Activated CD4-positive, alpha-beta T cell treated with anti-CD3 and anti-CD28 coated beads, Interleukin-2, amount 10 ng/mL, durations not matched to agents 7 days and 5 days (primary cell): ENCODE measurements around the gene EAF2. TPM values are rescaled to one million over a fixed set of nuclear protein-coding genes. Genes with fewer than 3 reads are reported as not detected.

Experiments used
- CTCF ChIA-PET: fragments of 350-600 bp; sonication (Branson Sonifier 250); formaldehyde crosslinking; loops from one replicate; lab custom pipeline; 2021; ENCODE audit warnings: antibody characterized with exemption; lab: Charles Lee
- POLR2A ChIA-PET: fragments of 350-600 bp; sonication (Branson Sonifier 250); formaldehyde crosslinking; loops from one replicate; lab custom pipeline; 2021; ENCODE audit warnings: antibody characterized with exemption; lab: Charles Lee
- DNase-seq: peaks from one replicate; pipeline ENCODE4 v3.0.0-alpha.2; 2020
- H3K27ac Mint-ChIP-seq: one replicate; pipeline ENCODE4 v1.8.0; 2021; ENCODE audit warnings: mild to moderate bottlenecking, moderate library complexity, mixed read lengths
- H3K27me3 Mint-ChIP-seq: one replicate; pipeline ENCODE4 v1.8.0; 2021; ENCODE audit warnings: mixed read lengths
- H3K36me3 Mint-ChIP-seq: one replicate; pipeline ENCODE4 v1.8.0; 2021; ENCODE audit warnings: low read depth, mixed read lengths
- H3K4me1 Mint-ChIP-seq: one replicate; pipeline ENCODE4 v1.8.0; 2021; ENCODE audit warnings: mixed read lengths
- H3K4me3 Mint-ChIP-seq: one replicate; pipeline ENCODE4 v1.8.0; 2021; ENCODE audit warnings: mild to moderate bottlenecking, moderate library complexity, mixed read lengths
- H3K9me3 Mint-ChIP-seq: one replicate; pipeline ENCODE4 v1.8.0; 2021; ENCODE audit warnings: mixed read lengths
- total RNA-seq, 2 experiments: library from RNA; stranded (reverse); gene quantifications; one replicate each; pipeline ENCODE4 v1.2.3, GENCODE V29; 2021

Gene EAF2
- total RNA-seq, 2 experiments from 2014 or later, result 9.4 to 11.7 TPM

DNA sequence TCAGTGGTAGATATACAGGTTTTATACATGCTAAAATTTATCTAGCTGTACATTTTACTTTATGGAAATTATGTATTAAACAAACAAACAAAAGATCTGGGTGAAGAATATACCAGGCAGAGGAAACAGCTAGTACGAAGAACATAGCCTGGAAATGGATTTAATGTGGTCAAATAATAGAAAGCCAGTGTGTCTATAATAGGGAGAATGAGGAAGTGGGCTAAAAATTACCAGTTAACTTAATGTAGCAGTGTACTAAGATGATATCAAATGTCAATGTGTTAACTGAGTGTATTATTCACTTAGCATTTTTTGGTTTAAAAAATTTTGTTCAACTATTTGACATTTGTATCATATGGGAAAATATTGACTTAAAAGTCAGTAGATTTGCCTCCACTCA lies 36.4 kb downstream of the EAF2 start:
- H3K36me3 Mint-ChIP-seq, result peaks cover 15% of the 10 kb centered on the region
- H3K4me3 Mint-ChIP-seq, result no peak overlapping the region
- CTCF ChIA-PET, result interaction anchor here (0.6 to 0.7 kb wide), 2 partner anchors 9 to 283 kb away, joined by 3 read pairs; no protein-coding TSS in a partner anchor
- no peak for DNase-seq
- no peak overlapping the region for H3K27ac Mint-ChIP-seq
- no peaks in the 10 kb centered on the region for H3K9me3 Mint-ChIP-seq
- POLR2A ChIA-PET, result no interaction called here
- H3K27me3 Mint-ChIP-seq, result no peaks in the 10 kb centered on the region
- H3K4me1 Mint-ChIP-seq, result no peaks in the 10 kb centered on the region

DNA sequence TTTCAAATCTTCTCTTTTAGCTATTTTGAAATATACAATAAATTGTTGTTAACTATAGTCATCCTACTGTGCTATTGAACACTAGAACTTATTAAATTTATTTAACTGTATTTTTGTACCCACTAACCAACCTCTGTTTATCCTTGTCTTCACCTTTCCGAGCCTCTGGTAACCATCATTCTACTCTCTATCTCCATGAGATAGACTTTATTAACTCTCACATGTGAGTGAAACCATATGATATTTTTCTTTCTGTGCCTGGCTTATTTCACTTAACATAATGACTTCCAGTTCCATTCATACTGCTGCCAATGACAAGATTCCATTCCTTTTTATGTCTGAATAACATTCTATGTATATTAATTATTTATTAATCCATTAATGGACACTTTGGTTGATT lies 43.4 kb downstream of the EAF2 start:
- DNase-seq, result no peak
- Mint-ChIP-seq H3K9me3 (no peaks in the 10 kb centered on the region), H3K36me3 (peaks cover 10% of the 10 kb centered on the region), H3K27ac (no peak overlapping the region), H3K4me1 (no peaks in the 10 kb centered on the region), H3K4me3 (no peak overlapping the region), H3K27me3 (no peaks in the 10 kb centered on the region)
- ChIA-PET POLR2A (no interaction called here), CTCF (no interaction called here)

- DNase-seq, result peak; percentile 8
- no peak overlapping the region for H3K4me3 Mint-ChIP-seq
- ChIA-PET POLR2A (no interaction called here), CTCF (interaction anchor here (0.8 to 1.2 kb wide), 2 partner anchors 129 to 181 kb away, joined by 3 to 4 read pairs; no protein-coding TSS in a partner anchor)
- peaks cover 2% of the 10 kb centered on the region for H3K36me3 Mint-ChIP-seq
- no peaks in the 10 kb centered on the region for H3K27me3 Mint-ChIP-seq
- no peaks in the 10 kb centered on the region for H3K4me1 Mint-ChIP-seq
- H3K27ac Mint-ChIP-seq, result no peak overlapping the region
- H3K9me3 Mint-ChIP-seq, result no peaks in the 10 kb centered on the region
Observed at GRCh38 chr3:121883507-121883906, 48.5 kb downstream of the EAF2 start.

DNA sequence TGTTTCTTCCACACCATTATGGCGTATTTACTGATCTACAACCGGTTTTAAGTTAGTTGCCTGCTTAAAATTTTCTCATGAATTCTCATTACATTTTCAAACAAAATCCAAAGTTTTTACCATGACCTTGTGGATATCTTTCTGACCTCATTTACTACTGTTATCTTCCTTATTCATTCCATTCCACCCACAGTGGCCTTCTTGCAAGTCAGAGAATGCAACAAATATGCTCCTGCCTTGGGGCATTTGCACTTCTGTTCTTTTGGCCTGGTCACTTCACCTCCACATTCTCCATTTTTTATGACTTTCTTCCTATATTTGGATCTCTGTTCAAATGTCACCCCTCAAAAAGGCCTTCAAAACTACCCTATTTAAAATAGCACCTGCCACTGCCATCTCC lies 50.4 kb downstream of the EAF2 start:
- Mint-ChIP-seq H3K9me3 (no peaks in the 10 kb centered on the region), H3K27ac (no peak overlapping the region), H3K27me3 (no peaks in the 10 kb centered on the region), H3K36me3 (peaks cover 2% of the 10 kb centered on the region), H3K4me1 (no peaks in the 10 kb centered on the region), H3K4me3 (no peak overlapping the region)
- POLR2A ChIA-PET, result interaction anchor here (0.6 kb wide), 1 partner anchor 405 kb away, joined by 7 read pairs; no protein-coding TSS in a partner anchor
- CTCF ChIA-PET, result interaction anchor here (1.1 kb wide), 1 partner anchor 9 kb away, joined by 3 read pairs; no protein-coding TSS in a partner anchor
- DNase-seq, result no peak

DNA sequence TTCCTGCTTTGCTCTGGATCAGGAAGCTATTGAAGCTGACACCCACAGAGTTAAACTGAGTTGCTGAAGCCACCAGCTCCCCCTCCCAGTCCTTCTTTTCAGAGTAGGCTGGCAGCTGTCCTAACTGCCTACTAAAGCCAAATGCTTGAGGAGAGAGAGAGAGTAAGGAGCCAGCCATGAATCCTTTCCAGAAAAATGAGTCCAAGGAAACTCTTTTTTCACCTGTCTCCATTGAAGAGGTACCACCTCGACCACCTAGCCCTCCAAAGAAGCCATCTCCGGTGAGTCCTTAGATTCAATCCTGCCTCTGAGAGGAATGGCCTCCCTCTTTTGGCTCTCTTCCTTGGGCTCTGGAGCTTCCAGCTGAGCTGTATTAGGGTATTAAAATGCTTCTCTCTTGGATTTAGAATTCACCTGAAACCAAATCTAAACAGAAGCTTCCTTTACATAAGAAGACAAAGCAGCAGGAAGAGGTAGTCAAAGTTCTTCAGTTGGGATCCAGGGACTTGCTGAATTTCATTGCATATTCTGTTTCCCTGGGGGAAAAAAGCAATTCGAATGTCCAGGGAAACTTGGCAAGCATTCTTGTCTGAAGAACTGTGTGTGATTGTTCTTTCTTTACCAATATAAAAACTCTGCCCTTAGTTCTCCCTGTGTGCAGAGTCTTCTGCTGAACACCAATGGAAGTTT lies 59.4 kb downstream of the EAF2 start, which contains the start of gene SLC15A2:
TSS of gene SLC15A2 (plus strand) at position 101 of the 690 bp plus-strand sequence. CDS start at position 177, 76 bp downstream.
- H3K36me3 Mint-ChIP-seq, result peaks cover 1% of the 10 kb centered on the region
- CTCF ChIA-PET, result interaction anchor here (0.7 kb wide), 1 partner anchor 10 kb away, joined by 3 read pairs; no protein-coding TSS in a partner anchor
- no peak for DNase-seq
- no peaks in the 10 kb centered on the region for H3K27me3 Mint-ChIP-seq
- no peak within 1 kb of the TSS for H3K4me3 Mint-ChIP-seq
- no peak within 1 kb of the TSS for H3K27ac Mint-ChIP-seq
- no peaks in the 10 kb centered on the region for H3K4me1 Mint-ChIP-seq
- POLR2A ChIA-PET, result no interaction called here
- H3K9me3 Mint-ChIP-seq, result no peaks in the 10 kb centered on the region

DNA sequence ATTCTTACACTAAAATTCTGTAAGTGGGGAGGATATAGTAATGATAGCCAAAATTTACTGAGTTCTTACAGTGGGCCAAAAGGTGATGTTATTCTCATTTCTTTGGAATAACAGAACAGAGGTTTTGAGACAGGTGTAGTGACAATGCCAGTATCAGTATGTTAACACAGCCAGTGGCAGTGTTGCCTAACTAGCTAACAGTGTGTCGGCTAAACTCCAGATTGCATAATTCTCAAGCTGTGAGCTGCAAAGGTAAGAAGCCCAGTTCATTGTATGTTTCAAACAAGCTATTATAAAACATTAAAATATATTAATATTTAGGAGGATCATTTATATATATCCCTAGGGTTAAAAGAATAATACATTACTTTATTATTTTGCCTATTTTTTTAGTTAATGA lies 60.1 kb downstream of the EAF2 start:
- no peak for DNase-seq
- Mint-ChIP-seq H3K4me3 (no peak overlapping the region), H3K27me3 (no peaks in the 10 kb centered on the region), H3K9me3 (no peaks in the 10 kb centered on the region), H3K36me3 (peaks cover 1% of the 10 kb centered on the region), H3K4me1 (no peaks in the 10 kb centered on the region), H3K27ac (no peak overlapping the region)
- ChIA-PET CTCF (interaction anchor here (0.6 to 0.7 kb wide), 2 partner anchors 10 to 315 kb away, joined by 3 read pairs; no protein-coding TSS in a partner anchor), POLR2A (no interaction called here)

DNA sequence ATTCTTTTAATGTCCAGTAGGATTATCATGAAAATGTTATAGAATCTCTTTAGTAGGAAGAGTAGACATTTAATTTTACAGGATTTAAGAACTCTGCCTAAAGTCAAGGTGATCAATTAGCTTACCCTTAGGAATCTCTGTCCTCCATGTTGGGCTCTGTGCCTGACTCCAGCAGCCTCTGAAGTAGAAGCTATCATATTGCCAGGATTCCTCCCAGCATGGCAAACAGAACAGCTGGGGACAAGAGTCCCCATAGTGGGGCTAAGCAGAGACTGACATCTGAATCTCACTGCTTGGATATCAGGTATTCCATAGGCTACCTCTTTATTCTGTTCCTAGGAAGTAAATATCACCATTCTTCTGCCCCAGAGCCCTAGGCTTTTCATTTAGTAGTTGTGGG lies 60.7 kb downstream of the EAF2 start:
- no peak for DNase-seq
- Mint-ChIP-seq H3K9me3 (no peaks in the 10 kb centered on the region), H3K4me1 (no peaks in the 10 kb centered on the region), H3K4me3 (no peak overlapping the region), H3K27ac (no peak overlapping the region), H3K27me3 (no peaks in the 10 kb centered on the region), H3K36me3 (peaks cover 1% of the 10 kb centered on the region)
- CTCF ChIA-PET, result interaction anchor here (0.6 kb wide), 1 partner anchor 316 kb away, joined by 3 read pairs; no protein-coding TSS in a partner anchor
- POLR2A ChIA-PET, result no interaction called here

GRCh38 chr3:121896823-121897222 lies 61.8 kb downstream of the EAF2 start:
- DNase-seq, result no peak
- Mint-ChIP-seq H3K27me3 (no peaks in the 10 kb centered on the region), H3K36me3 (peaks cover 2% of the 10 kb centered on the region), H3K4me1 (no peaks in the 10 kb centered on the region), H3K4me3 (no peak overlapping the region), H3K27ac (no peak overlapping the region), H3K9me3 (no peaks in the 10 kb centered on the region)
- ChIA-PET POLR2A (no interaction called here), CTCF (interaction anchor here (0.6 kb wide), 1 partner anchor 297 kb away, joined by 5 read pairs; no protein-coding TSS in a partner anchor)

DNA sequence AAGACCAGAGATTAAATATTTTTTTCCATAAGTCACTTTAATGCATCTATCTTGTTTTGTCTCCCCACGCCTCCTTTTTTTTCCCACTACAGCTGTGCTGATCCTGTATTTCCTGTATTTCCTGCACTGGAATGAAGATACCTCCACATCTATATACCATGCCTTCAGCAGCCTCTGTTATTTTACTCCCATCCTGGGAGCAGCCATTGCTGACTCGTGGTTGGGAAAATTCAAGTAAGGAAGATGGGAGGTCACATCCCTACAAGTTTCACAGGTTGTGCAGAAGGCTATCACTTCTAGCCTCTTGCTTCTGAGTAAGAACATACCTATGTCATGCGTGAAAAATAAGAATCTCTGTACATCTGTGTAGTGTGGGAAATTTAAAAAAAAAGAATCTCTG lies 62.3 kb downstream of the EAF2 start:
- Mint-ChIP-seq H3K4me3 (no peak overlapping the region), H3K36me3 (peaks cover 3% of the 10 kb centered on the region), H3K27ac (no peak overlapping the region), H3K27me3 (no peaks in the 10 kb centered on the region), H3K4me1 (no peaks in the 10 kb centered on the region), H3K9me3 (no peaks in the 10 kb centered on the region)
- DNase-seq, result no peak
- POLR2A ChIA-PET, result no interaction called here
- CTCF ChIA-PET, result interaction anchor here (0.6 kb wide), 1 partner anchor 297 kb away, joined by 5 read pairs; no protein-coding TSS in a partner anchor

DNA sequence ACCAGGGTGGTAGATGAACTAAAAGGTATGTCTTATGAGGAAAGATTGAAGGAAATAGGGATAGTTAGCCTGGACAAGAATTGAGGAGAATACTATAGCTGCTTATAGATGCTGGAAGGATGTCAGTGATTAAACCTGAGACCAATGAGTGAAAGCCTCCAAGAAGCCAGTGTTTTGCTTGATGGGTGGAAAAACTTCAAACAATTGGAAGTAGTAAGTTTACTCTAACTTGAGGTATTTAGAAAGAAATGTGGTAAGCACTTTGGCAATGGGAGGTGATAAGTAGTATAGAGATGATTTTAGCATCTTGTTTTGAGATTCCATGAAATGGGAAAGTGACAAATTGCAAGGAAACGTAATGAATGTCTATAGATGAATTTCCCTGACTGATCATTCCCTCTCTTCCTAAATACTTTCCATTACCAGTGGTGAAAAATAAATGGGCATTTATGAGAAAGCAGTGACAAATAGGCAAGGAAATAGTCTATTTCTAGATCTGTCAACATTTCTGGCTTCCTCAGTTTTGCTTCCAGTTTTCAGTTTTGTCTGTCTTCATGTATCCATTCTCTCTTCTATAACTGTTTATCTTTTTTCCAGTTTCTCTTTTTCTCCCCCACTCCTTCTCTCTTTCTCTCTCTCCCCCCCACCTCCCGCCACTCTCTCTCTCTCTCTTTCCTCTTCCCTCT lies 78.4 kb downstream of the EAF2 start:
- no peak overlapping the region for H3K27ac Mint-ChIP-seq
- H3K4me3 Mint-ChIP-seq, result no peak overlapping the region
- H3K9me3 Mint-ChIP-seq, result peaks cover 2% of the 10 kb centered on the region
- DNase-seq, result no peak
- H3K36me3 Mint-ChIP-seq, result peaks cover 22% of the 10 kb centered on the region
- H3K4me1 Mint-ChIP-seq, result no peaks in the 10 kb centered on the region
- ChIA-PET CTCF (no interaction called here), POLR2A (no interaction called here)
- H3K27me3 Mint-ChIP-seq, result no peaks in the 10 kb centered on the region

- Mint-ChIP-seq H3K27me3 (no peaks in the 10 kb centered on the region), H3K9me3 (no peaks in the 10 kb centered on the region), H3K36me3 (peaks cover 17% of the 10 kb centered on the region), H3K4me1 (no peaks in the 10 kb centered on the region), H3K27ac (no peak overlapping the region), H3K4me3 (no peak overlapping the region)
- CTCF ChIA-PET, result interaction anchor here (0.6 kb wide), 1 partner anchor 94 kb away, joined by 6 read pairs; no protein-coding TSS in a partner anchor
- no peak for DNase-seq
- POLR2A ChIA-PET, result no interaction called here
Observed at GRCh38 chr3:121914081-121914998, 79.3 kb downstream of the EAF2 start.

DNA sequence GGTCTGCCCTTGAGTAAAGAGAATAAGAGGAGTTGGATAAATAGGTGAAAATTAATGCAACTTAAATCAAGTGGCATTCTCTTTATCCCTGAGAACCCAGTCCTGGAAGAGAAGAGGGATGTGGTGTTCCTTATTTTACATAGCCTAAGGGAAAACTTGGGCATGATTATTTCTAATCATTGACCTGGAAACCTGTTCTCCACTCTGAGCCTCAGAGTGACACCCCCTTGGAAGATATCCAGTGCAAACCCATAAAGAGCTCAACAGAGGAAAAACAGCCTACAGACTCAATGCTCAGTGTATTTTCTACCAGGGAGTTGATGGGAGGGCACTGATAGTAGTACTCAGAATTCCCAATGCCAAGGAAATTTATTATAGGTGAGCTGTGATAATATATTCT lies 81.2 kb downstream of the EAF2 start:
- no peak for DNase-seq
- H3K4me1 Mint-ChIP-seq, result no peaks in the 10 kb centered on the region
- H3K9me3 Mint-ChIP-seq, result no peaks in the 10 kb centered on the region
- ChIA-PET POLR2A (no interaction called here), CTCF (interaction anchor here (1.2 kb wide), 1 partner anchor 33 kb away, joined by 3 read pairs; no protein-coding TSS in a partner anchor)
- no peak overlapping the region for H3K4me3 Mint-ChIP-seq
- H3K27me3 Mint-ChIP-seq, result no peaks in the 10 kb centered on the region
- H3K27ac Mint-ChIP-seq, result no peak overlapping the region
- peaks cover 7% of the 10 kb centered on the region for H3K36me3 Mint-ChIP-seq
